Effector memory CD8-positive, alpha-beta T cell (primary cell): ENCODE results near the gene ZNF266.

Experiments
- ATAC-seq: fragments of 150-1000 bp; cut with Tn5 transposase; replicated peaks from 2 replicates; pipeline ENCODE4 v1.10.0; 2021; ENCODE audit warnings: mild to moderate bottlenecking, moderate library complexity
- DNase-seq, 3 experiments: peaks; one replicate each; pipeline ENCODE4 v3.0.0; 2021
- H3K27ac Mint-ChIP-seq, 2 donors: one replicate each; pipeline ENCODE4 v1.8.0; 2022; ENCODE audit warnings: mild to moderate bottlenecking in 2 of 2, mixed read lengths in 2 of 2, moderate library complexity in 2 of 2
- H3K27me3 Mint-ChIP-seq, 2 donors: one replicate each; pipeline ENCODE4 v1.8.0; 2022; ENCODE audit warnings: mixed read lengths in 2 of 2
- H3K36me3 Mint-ChIP-seq: one replicate; pipeline ENCODE4 v1.8.0; 2022; ENCODE audit warnings: mild to moderate bottlenecking, moderate library complexity, mixed read lengths; ENCODE audit not compliant: insufficient read depth
- H3K4me1 Mint-ChIP-seq, 2 donors: one replicate each; pipeline ENCODE4 v1.8.0; 2022; ENCODE audit warnings: low read depth in 2 of 2, mixed read lengths in 2 of 2
- H3K4me3 Mint-ChIP-seq, 2 donors: one replicate each; pipeline ENCODE4 v1.8.0; 2022; ENCODE audit warnings: mild to moderate bottlenecking in 2 of 2, mixed read lengths in 2 of 2, moderate library complexity in 2 of 2
- H3K9me3 Mint-ChIP-seq, 2 donors: one replicate each; pipeline ENCODE4 v1.8.0; 2022; ENCODE audit warnings: mixed read lengths in 2 of 2

Gene ZNF266

GRCh38 chr19:9407827-9408226 lies 27.5 kb downstream of the ZNF266 start:
- H3K27ac Mint-ChIP-seq: no peak overlapping the region
- H3K4me3 Mint-ChIP-seq: peak overlapping the region; percentile 69 to 74
- H3K36me3 Mint-ChIP-seq: peaks cover 7% of the 10 kb centered on the region
- DNase-seq: no peak
- no peaks in the 10 kb centered on the region for H3K27me3 Mint-ChIP-seq
- H3K9me3 Mint-ChIP-seq: peaks cover 17 to 19% of the 10 kb centered on the region in 2 donors
- ATAC-seq: no peak
- H3K4me1 Mint-ChIP-seq: peaks cover 5 to 10% of the 10 kb centered on the region in 2 donors

DNA sequence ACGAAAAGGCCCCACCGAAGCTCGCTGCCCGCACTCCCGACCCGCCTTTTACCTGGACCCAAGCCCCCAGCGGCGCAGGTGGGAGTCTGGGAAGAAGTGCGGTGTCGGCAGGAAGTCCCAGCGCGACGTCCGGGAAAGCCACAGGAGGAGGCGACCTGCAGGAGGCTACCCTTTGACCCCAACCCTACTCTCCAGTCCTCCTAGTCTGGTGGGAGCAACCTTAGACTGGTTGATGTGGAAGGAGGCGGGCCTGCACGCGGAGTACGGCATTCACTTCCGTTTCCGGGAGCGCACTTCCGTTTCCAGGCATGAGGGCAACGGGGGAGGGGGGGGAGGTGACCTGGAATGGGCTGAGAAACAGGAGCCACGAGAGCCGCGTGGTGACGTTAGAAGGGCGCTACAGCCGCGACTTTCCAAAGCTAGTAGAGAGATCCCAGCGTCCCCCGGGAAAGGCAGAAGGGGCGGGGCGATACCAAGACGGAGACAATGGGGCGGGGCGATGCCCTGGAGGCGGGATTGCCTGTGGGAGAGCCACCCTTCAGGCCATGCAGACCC lies 28.5 kb downstream of the ZNF266 start:
- H3K9me3 Mint-ChIP-seq: peaks cover 17 to 19% of the 10 kb centered on the region in 2 donors
- H3K27ac Mint-ChIP-seq: no peak overlapping the region

DNA sequence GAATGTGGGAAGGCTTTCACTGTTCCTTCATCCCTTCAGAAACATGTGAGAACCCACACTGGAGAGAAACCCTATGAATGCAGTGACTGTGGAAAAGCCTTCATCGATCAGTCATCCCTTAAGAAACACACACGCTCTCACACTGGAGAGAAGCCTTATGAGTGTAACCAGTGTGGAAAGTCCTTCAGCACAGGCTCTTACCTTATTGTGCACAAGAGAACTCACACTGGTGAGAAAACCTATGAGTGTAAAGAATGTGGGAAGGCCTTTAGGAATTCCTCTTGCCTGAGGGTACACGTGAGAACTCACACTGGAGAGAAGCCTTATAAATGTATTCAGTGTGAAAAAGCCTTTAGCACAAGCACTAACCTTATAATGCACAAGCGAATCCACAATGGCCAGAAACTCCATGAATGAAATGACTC lies 54.0 kb downstream of the ZNF266 start:
- Mint-ChIP-seq H3K4me3 (no peak overlapping the region), H3K9me3 (peaks cover 13 to 20% of the 10 kb centered on the region in 2 donors), H3K27ac (no peak overlapping the region), H3K4me1 (no peaks in the 10 kb centered on the region), H3K27me3 (no peaks in the 10 kb centered on the region), H3K36me3 (no peaks in the 10 kb centered on the region)
- no peak for ATAC-seq
- DNase-seq: no peak

More for the DNA sequence above, 28.5 kb downstream of the ZNF266 start:
- DNase-seq (no peak), ATAC-seq (no peak)
- peaks cover 5 to 10% of the 10 kb centered on the region in 2 donors for H3K4me1 Mint-ChIP-seq
- H3K27me3 Mint-ChIP-seq: no peaks in the 10 kb centered on the region
- peak overlapping the region; percentile 69 to 74 for H3K4me3 Mint-ChIP-seq
- H3K36me3 Mint-ChIP-seq: peaks cover 7% of the 10 kb centered on the region

- Mint-ChIP-seq H3K27me3 (no peaks in the 10 kb centered on the region), H3K4me1 (no peaks in the 10 kb centered on the region), H3K36me3 (no peaks in the 10 kb centered on the region), H3K9me3 (peaks cover 4 to 25% of the 10 kb centered on the region in 2 donors), H3K27ac (no peak overlapping the region), H3K4me3 (no peak overlapping the region)
- ATAC-seq (no peak), DNase-seq (no peak)
These were observed 64.4 kb downstream of the ZNF266 start for GRCh38 chr19:9370738-9371619.

DNA sequence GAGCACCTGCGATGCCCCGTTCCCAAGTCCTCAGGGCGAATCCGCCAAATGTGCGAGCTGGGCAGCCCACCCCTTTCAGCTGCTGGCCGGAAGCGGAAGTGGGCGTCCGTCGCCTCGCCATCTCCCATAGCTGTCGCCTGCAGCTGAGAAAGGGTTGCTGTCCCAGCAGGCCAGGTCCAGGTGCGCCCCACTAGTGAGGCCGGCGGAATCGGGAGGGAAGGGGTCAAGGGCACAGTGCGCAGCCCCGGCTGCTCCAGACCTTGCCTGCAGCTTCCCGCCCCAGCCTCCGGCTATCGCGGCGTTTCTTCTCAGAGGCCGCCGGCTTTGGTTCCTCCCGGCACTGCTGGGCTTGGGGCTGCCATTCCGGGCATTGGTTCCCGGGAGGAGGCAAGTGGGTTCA lies 72.5 kb downstream of the ZNF266 start, which contains the start of gene ZNF177:
TSS of gene ZNF177 (plus strand) at position 109 of the 400 bp plus-strand sequence. CDS start 15,299 bp downstream, outside the sequence.
- Mint-ChIP-seq H3K9me3 (peaks cover 19 to 25% of the 10 kb centered on the region in 2 donors), H3K27ac (no peak within 1 kb of the TSS), H3K4me3 (peak within 1 kb of the TSS in 1 of 2 donors; percentile 37), H3K36me3 (no peaks in the 10 kb centered on the region), H3K27me3 (peaks cover 15 to 20% of the 10 kb centered on the region in 2 donors), H3K4me1 (no peaks in the 10 kb centered on the region)
- DNase-seq (no peak), ATAC-seq (no peak)
